IMR-90 (cell line): ENCODE data around the gene ADAM23. TPM values are rescaled to one million over a fixed set of nuclear protein-coding genes. Genes with fewer than 3 reads are reported as not detected.

Source experiments
- ATAC-seq: fragments of 200-7000 bp; cut with Tn5 transposase; 2 replicates; pipeline ENCODE4 v1.9.1; 2020; ENCODE audit warnings: low read depth, mild to moderate bottlenecking, moderate library complexity
- BruUV-seq: library from RNA; stranded (reverse); fragments of 400-500 nt; replicated peaks from 2 replicates; lab custom pipeline; 2021; lab: Mats Ljungman, UMichigan
- CTCF ChIA-PET: fragments of 300-600 bp; formaldehyde crosslinking; extraction: SDS; loops from one replicate; lab custom pipeline; 2021; ENCODE audit warnings: antibody characterized with exemption; lab: Yijun Ruan, JAX
- POLR2A ChIA-PET: fragments of 300-600 bp; sonication (Branson Sonifier 250); formaldehyde crosslinking; loops from one replicate; lab custom pipeline; 2022; ENCODE audit warnings: antibody characterized with exemption; ENCODE audit not compliant: unreplicated experiment; lab: Charles Lee
- DNase-seq: peaks from one replicate; pipeline ENCODE4 v3.0.0; 2013
- H2AFZ ChIP-seq: replicated peaks from 2 replicates; pipeline ENCODE3; 2013; ENCODE audit warnings: low read length, mild to moderate bottlenecking; ENCODE audit not compliant: poor library complexity
- H2AK5ac ChIP-seq: 2 replicates; pipeline ENCODE4 v1.6.1; 2013; ENCODE audit warnings: low read depth, low read length, inconsistent platforms
- H2AK9ac ChIP-seq: replicated peaks from 2 replicates; pipeline ENCODE3; 2013; ENCODE audit warnings: mild to moderate bottlenecking, low read depth, low read length, moderate library complexity; ENCODE audit not compliant: poor library complexity
- H2BK120ac ChIP-seq: 2 replicates; pipeline ENCODE4 v1.6.1; 2013; ENCODE audit warnings: low read depth, low read length, inconsistent platforms
- H2BK15ac ChIP-seq: 3 replicates; pipeline ENCODE4 v1.6.1; 2013; ENCODE audit warnings: low read depth, low read length, inconsistent platforms
- H2BK20ac ChIP-seq: 2 replicates; pipeline ENCODE4 v1.6.1; 2013; ENCODE audit warnings: low read depth, mild to moderate bottlenecking, inconsistent platforms, low read length, moderate library complexity
- H2BK5ac ChIP-seq: 2 replicates; pipeline ENCODE4 v1.6.1; 2013; ENCODE audit warnings: mild to moderate bottlenecking, low read depth, low read length, inconsistent platforms; ENCODE audit not compliant: poor library complexity, severe bottlenecking
- H3K14ac ChIP-seq: replicated peaks from 2 replicates; pipeline ENCODE4 v1.6.1; 2013; ENCODE audit warnings: low read depth, low read length, inconsistent platforms
- H3K18ac ChIP-seq: 2 replicates; pipeline ENCODE4 v1.6.1; 2013; ENCODE audit warnings: low read depth, low read length, control low read depth
- H3K23ac ChIP-seq: 2 replicates; pipeline ENCODE4 v1.6.1; 2013; ENCODE audit warnings: low read depth, low read length, inconsistent platforms
- H3K27ac ChIP-seq: 2 replicates; pipeline ENCODE4 v1.5.1; 2013; ENCODE audit warnings: mild to moderate bottlenecking, control low read depth, low read length; ENCODE audit not compliant: insufficient read depth
- H3K27me3 ChIP-seq: 2 replicates; pipeline ENCODE4 v1.6.1; 2013; ENCODE audit warnings: low read length; ENCODE audit not compliant: control insufficient read depth, insufficient read depth
- H3K36me3 ChIP-seq: 2 replicates; pipeline ENCODE4 v1.6.1; 2013; ENCODE audit warnings: low read length, mixed read lengths; ENCODE audit not compliant: control insufficient read depth, insufficient read depth
- H3K4ac ChIP-seq: 2 replicates; pipeline ENCODE4 v1.6.1; 2013; ENCODE audit warnings: low read depth, low read length, inconsistent platforms
- H3K4me1 ChIP-seq: 2 replicates; pipeline ENCODE4 v1.6.1; 2013; ENCODE audit warnings: low read length, mixed read lengths; ENCODE audit not compliant: control insufficient read depth, insufficient read depth
- H3K4me2 ChIP-seq: 2 replicates; pipeline ENCODE4 v1.6.1; 2013; ENCODE audit warnings: low read depth, mild to moderate bottlenecking, control low read depth, low read length, moderate library complexity
- H3K4me3 ChIP-seq: 2 replicates; pipeline ENCODE4 v1.5.1; 2013; ENCODE audit warnings: low read depth, mild to moderate bottlenecking, control low read depth, low read length, moderate library complexity; ENCODE audit not compliant: insufficient read depth
- H3K56ac ChIP-seq: 2 replicates; pipeline ENCODE4 v1.6.1; 2013; ENCODE audit warnings: low read length, inconsistent platforms; ENCODE audit not compliant: insufficient read depth; ENCODE audit errors: extremely low read depth
- H3K79me1 ChIP-seq, 2 experiments: 2 replicates each; pipeline ENCODE4 v1.6.1; 2013; ENCODE audit warnings: low read length in 2 of 2, inconsistent platforms in 1 of 2, low read depth in 1 of 2
- H3K9ac ChIP-seq: 2 replicates; pipeline ENCODE4 v1.6.1; 2013; ENCODE audit warnings: low read depth, low read length, control low read depth
- H3K9me1 ChIP-seq: 2 replicates; pipeline ENCODE4 v1.6.1; 2013; ENCODE audit warnings: low read length, inconsistent platforms; ENCODE audit not compliant: insufficient read depth
- H3K9me3 ChIP-seq: 2 replicates; pipeline ENCODE4 v1.6.1; 2013; ENCODE audit warnings: low read length; ENCODE audit not compliant: control insufficient read depth, insufficient read depth
- H4K20me1 ChIP-seq: 2 replicates; pipeline ENCODE4 v1.6.1; 2013; ENCODE audit warnings: low read length, inconsistent platforms; ENCODE audit not compliant: insufficient read depth
- H4K5ac ChIP-seq: 2 replicates; pipeline ENCODE4 v1.6.1; 2013; ENCODE audit warnings: mild to moderate bottlenecking, low read depth, low read length, control low read depth
- H4K8ac ChIP-seq, 2 experiments: 2 replicates each; pipeline ENCODE4 v1.6.1; 2013; ENCODE audit warnings: low read depth in 2 of 2, low read length in 2 of 2, control low read depth in 1 of 2, inconsistent platforms in 1 of 2
- H4K91ac ChIP-seq: 2 replicates; pipeline ENCODE4 v1.6.1; 2013; ENCODE audit warnings: low read depth, low read length, inconsistent platforms; ENCODE audit not compliant: insufficient read depth
- BHLHE40 ChIP-seq: fragments of 150-350 bp; IDR thresholded peaks from 2 replicates; pipeline ENCODE4 v1.6.1; 2016; ENCODE audit warnings: mild to moderate bottlenecking, low read depth, low read length
- FOS ChIP-seq: fragments of 150-350 bp; IDR thresholded peaks from 2 replicates; pipeline ENCODE4 v1.6.1; 2016; ENCODE audit warnings: low read depth, low read length
- MAFK ChIP-seq: IDR thresholded peaks from 2 replicates; pipeline ENCODE4 v1.6.1; 2012; ENCODE audit warnings: low read depth, low read length, improper control_type of control experiment
- MAZ ChIP-seq: IDR thresholded peaks from 2 replicates; pipeline ENCODE4 v1.6.1; 2012; ENCODE audit warnings: low read depth, mild to moderate bottlenecking, low read length, improper control_type of control experiment, moderate library complexity, borderline replicate concordance
- NFE2L2 ChIP-seq: fragments of 150-350 bp; IDR thresholded peaks from 2 replicates; pipeline ENCODE4 v1.6.1; 2016; ENCODE audit warnings: low read depth, mild to moderate bottlenecking, low read length
- RAD21 ChIP-seq: IDR thresholded peaks from 2 replicates; pipeline ENCODE4 v1.6.1; 2012; ENCODE audit warnings: low read length, improper control_type of control experiment
- RCOR1 ChIP-seq: IDR thresholded peaks from 2 replicates; pipeline ENCODE4 v1.6.1; 2012; ENCODE audit warnings: mild to moderate bottlenecking, low read length, improper control_type of control experiment; ENCODE audit not compliant: insufficient replicate concordance
- WGBS, 2 experiments: methylation state at CpG; one replicate each; pipeline versions ENCODE4 v1.1.5 to v1.1.7; 2013; ENCODE audit warnings: missing lambda C conversion rate in 2 of 2; ENCODE audit not compliant: insufficient read length in 1 of 2; ENCODE audit errors: extremely low coverage in 2 of 2; 5-methylcytosine and 5-hydroxymethylcytosine counted together
- dilution Hi-C: fragments of 300-500 bp; cut with HindIII; formaldehyde crosslinking; loops from one replicate; pipeline ENCODE4 v1.14.3; 2018; ENCODE audit warnings: low sequenced_read_pairs; ENCODE audit not compliant: unreplicated experiment
- in situ Hi-C: fragments of 300-500 bp; cut with MboI; formaldehyde crosslinking; loops from 3 replicates; pipeline ENCODE4 v1.14.3; 2019; ENCODE audit warnings: low sequenced_read_pairs, inconsistent platforms, mixed read lengths
- intact Hi-C: fragments of 100-400 bp; cut with micrococcal nuclease; formaldehyde crosslinking; loops from 2 replicates; pipeline ENCODE4 v1.10.0; 2022
- polyA plus RNA-seq, 3 experiments: library from polyadenylated mRNA; depleted of rRNA; stranded (reverse); fragments of >200 nt; gene quantifications; 2 replicates each; pipeline ENCODE4 v1.2.3, GENCODE V29; 2012; ENCODE audit warnings: low replicate concordance in 1 of 3
- total RNA-seq: library from RNA; depleted of rRNA; stranded (reverse); fragments of >200 nt; gene quantifications from 2 replicates; pipeline ENCODE4 v1.2.3, GENCODE V29; 2012
- TF ChIP-seq, protein P1 (sequence below): fragments of 150-350 bp; IDR thresholded peaks from 2 replicates; pipeline ENCODE4 v1.6.1; 2017; ENCODE audit warnings: mild to moderate bottlenecking, antibody characterized with exemption, low read length, low read depth
- TF ChIP-seq, protein P2 (sequence below): conservative IDR thresholded peaks from 2 replicates; pipeline ENCODE4 v1.5.1; 2012; ENCODE audit warnings: mild to moderate bottlenecking, low read depth, low read length, improper control_type of control experiment

ADAM23 gene
- total and polyA plus RNA-seq, 2 of the 4 experiments (the other 2 are of a cell fraction) = 2.9 to 10.3 TPM

DNA sequence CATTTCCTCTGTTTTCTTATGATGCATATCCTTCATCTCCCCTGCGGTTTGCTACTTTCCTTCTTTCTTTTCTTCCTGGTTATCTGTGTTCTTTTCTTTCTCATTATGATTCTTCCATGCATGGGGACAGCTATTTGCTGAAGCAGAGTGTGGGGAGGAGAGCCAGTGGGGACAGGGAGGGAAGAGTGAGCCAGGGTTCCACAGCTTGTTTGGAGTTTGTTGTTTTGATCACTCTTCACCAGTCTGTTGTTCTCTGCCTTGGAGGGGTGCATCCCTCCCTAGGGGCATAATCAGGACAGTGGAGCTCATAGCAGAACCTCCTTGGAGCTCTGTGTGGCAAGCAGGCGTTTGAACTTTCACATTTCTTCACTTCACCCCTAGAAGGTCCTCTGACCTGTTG lies 68.0 kb downstream of the ADAM23 start:
- no peak overlapping the region for H3K4me3 ChIP-seq
- no peaks in the 10 kb centered on the region for H3K79me1 ChIP-seq
- no peaks in the 10 kb centered on the region for H4K20me1 ChIP-seq
- no peak overlapping the region for H3K14ac ChIP-seq
- H2AFZ ChIP-seq = no peak overlapping the region
- in situ Hi-C loops (no loop called here), intact Hi-C loops (no loop called here), dilution Hi-C loops (no loop called here)
- H3K4me2 ChIP-seq = no peak overlapping the region
- no peak for DNase-seq
- no peak overlapping the region for H3K4ac ChIP-seq
- no peaks in the 10 kb centered on the region; the same call in 1 of the 2 replicates for H3K9me1 ChIP-seq
- ChIA-PET POLR2A (no interaction called here), CTCF (no interaction called here)
- H2BK120ac ChIP-seq = no peak overlapping the region
- no peak overlapping the region for H2BK5ac ChIP-seq
- no peak overlapping the region for H3K56ac ChIP-seq
- no CpG with 5 or more reads among the region's 2 CpGs for WGBS, 2 experiments
- H3K27ac ChIP-seq = no peak overlapping the region
- no peak overlapping the region for H2AK9ac ChIP-seq
- H3K9ac ChIP-seq = no peak overlapping the region
- H2AK5ac ChIP-seq = no peak overlapping the region
- H3K4me1 ChIP-seq = no peaks in the 10 kb centered on the region
- no peaks in the 10 kb centered on the region for H3K9me3 ChIP-seq
- H4K5ac ChIP-seq = no peak overlapping the region
- H3K27me3 ChIP-seq = no peaks in the 10 kb centered on the region
- H2BK20ac ChIP-seq = no peak overlapping the region
- TF ChIP-seq, protein P1, sequence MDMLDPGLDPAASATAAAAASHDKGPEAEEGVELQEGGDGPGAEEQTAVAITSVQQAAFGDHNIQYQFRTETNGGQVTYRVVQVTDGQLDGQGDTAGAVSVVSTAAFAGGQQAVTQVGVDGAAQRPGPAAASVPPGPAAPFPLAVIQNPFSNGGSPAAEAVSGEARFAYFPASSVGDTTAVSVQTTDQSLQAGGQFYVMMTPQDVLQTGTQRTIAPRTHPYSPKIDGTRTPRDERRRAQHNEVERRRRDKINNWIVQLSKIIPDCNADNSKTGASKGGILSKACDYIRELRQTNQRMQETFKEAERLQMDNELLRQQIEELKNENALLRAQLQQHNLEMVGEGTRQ = no peak
- TF ChIP-seq, protein P2, sequence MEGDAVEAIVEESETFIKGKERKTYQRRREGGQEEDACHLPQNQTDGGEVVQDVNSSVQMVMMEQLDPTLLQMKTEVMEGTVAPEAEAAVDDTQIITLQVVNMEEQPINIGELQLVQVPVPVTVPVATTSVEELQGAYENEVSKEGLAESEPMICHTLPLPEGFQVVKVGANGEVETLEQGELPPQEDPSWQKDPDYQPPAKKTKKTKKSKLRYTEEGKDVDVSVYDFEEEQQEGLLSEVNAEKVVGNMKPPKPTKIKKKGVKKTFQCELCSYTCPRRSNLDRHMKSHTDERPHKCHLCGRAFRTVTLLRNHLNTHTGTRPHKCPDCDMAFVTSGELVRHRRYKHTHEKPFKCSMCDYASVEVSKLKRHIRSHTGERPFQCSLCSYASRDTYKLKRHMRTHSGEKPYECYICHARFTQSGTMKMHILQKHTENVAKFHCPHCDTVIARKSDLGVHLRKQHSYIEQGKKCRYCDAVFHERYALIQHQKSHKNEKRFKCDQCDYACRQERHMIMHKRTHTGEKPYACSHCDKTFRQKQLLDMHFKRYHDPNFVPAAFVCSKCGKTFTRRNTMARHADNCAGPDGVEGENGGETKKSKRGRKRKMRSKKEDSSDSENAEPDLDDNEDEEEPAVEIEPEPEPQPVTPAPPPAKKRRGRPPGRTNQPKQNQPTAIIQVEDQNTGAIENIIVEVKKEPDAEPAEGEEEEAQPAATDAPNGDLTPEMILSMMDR = no peak
- TF ChIP-seq RAD21 (no peak), RCOR1 (no peak), BHLHE40 (no peak), MAZ (no peak), MAFK (no peak), FOS (no peak), NFE2L2 (no peak)
- no peak overlapping the region for H4K8ac ChIP-seq
- no peak for ATAC-seq
- no peak overlapping the region for H3K18ac ChIP-seq
- no peak overlapping the region for H3K23ac ChIP-seq
- no peaks in the 10 kb centered on the region for H3K36me3 ChIP-seq
- no peak overlapping the region for H4K91ac ChIP-seq
- BruUV-seq = no TSS peak
- H2BK15ac ChIP-seq = no peak overlapping the region
